ENCODE measurements around the gene CARD11.

Gene CARD11

GRCh38 chr7:2920041-2920440 is 123.6 kb downstream of the CARD11 start:
- DNase-seq (ENCODE audit: low spot score): no peak

GRCh38 chr7:2919256-2919655 is 124.4 kb downstream of the CARD11 start:
- no peak for TF ChIP-seq CTCF (IDR thresholded peaks at IDR 0.05; ENCODE audit: extremely low read depth, missing control alignments)
- DNase-seq (ENCODE audit: low spot score): no peak

More at GRCh38 chr7:2920041-2920440, 123.6 kb downstream of the CARD11 start:
- TF ChIP-seq CTCF (IDR thresholded peaks at IDR 0.05; ENCODE audit: extremely low read depth, missing control alignments): no peak

GRCh38 chr7:2918406-2918805 is 125.3 kb downstream of the CARD11 start:
- DNase-seq (ENCODE audit: low spot score): no peak
- TF ChIP-seq CTCF (IDR thresholded peaks at IDR 0.05; ENCODE audit: extremely low read depth, missing control alignments): no peak

- no peak for TF ChIP-seq CTCF (IDR thresholded peaks at IDR 0.05; ENCODE audit: extremely low read depth, missing control alignments)
- DNase-seq (ENCODE audit: low spot score): no peak
These were observed 128.6 kb downstream of the CARD11 start for GRCh38 chr7:2915023-2915422.

GRCh38 chr7:2913760-2914387 is 129.8 kb downstream of the CARD11 start:
- no peak for TF ChIP-seq CTCF (IDR thresholded peaks at IDR 0.05; ENCODE audit: extremely low read depth, missing control alignments)

GRCh38 chr7:2912684-2913439 is 130.8 kb downstream of the CARD11 start:
- TF ChIP-seq CTCF (IDR thresholded peaks at IDR 0.05; ENCODE audit: extremely low read depth, missing control alignments): no peak

More at GRCh38 chr7:2913760-2914387, 129.8 kb downstream of the CARD11 start:
- DNase-seq (ENCODE audit: low spot score): no peak

GRCh38 chr7:2911466-2911865 is 132.2 kb downstream of the CARD11 start:
- no peak for TF ChIP-seq CTCF (IDR thresholded peaks at IDR 0.05; ENCODE audit: extremely low read depth, missing control alignments)

More at GRCh38 chr7:2912684-2913439, 130.8 kb downstream of the CARD11 start:
- DNase-seq (ENCODE audit: low spot score): no peak

More at GRCh38 chr7:2911466-2911865, 132.2 kb downstream of the CARD11 start:
- DNase-seq (ENCODE audit: low spot score): no peak

All from GM20000 (cell line).